K562 (cell line): ENCODE data around the gene RASSF6. TPM values are rescaled to one million over a fixed set of nuclear protein-coding genes. Genes with fewer than 3 reads are reported as not detected.

Experiments
- ATAC-seq: fragments of 200-7000 bp; cut with Tn5 transposase; 3 replicates; pipeline ENCODE4 v1.9.1; 2020; ENCODE audit warnings: moderate library complexity
- BruUV-seq: library from RNA; stranded (reverse); fragments of 400-500 nt; replicated peaks from 2 replicates; lab custom pipeline; 2021; lab: Mats Ljungman, UMichigan
- CTCF ChIA-PET: fragments of 300-600 bp; formaldehyde crosslinking; extraction: SDS; loops from one replicate; lab custom pipeline; 2021; ENCODE audit warnings: low intra/inter-chr PET ratio; lab: Yijun Ruan, JAX
- POLR2A ChIA-PET: fragments of 300-600, 350-650 bp; sonication (Branson Sonifier 250); formaldehyde crosslinking; extraction: SDS; loops from one replicate; lab custom pipeline; 2021; ENCODE audit warnings: antibody characterized with exemption, inconsistent platforms; lab: Yijun Ruan, JAX
- DNase-seq, 4 experiments: peaks; one replicate each; pipeline versions ENCODE4 v3.0.0 to v3.0.0-alpha.2; 2011 to 2018; ENCODE audit warnings: low spot score in 3 of 4, mixed read lengths in 3 of 4; ENCODE audit errors: extremely low read depth in 1 of 4
- FAIRE-seq: peaks from 2 replicates; lab custom pipeline; 2011; peaks lifted over from hg19 to GRCh38; lab: Jason Lieb, UNC
- H2AFZ ChIP-seq: 2 replicates; pipeline ENCODE4 v1.6.0; 2011; ENCODE audit warnings: low read depth, low read length, control low read depth, inconsistent platforms
- H3K27ac ChIP-seq: fragments of 200-600 bp; 3 replicates; pipeline ENCODE4 v1.8.0; 2011; ENCODE audit warnings: low read depth, mild to moderate bottlenecking, control low read depth, inconsistent platforms, low read length, moderate library complexity, mixed read lengths; ENCODE audit errors: extremely low read depth
- H3K27me3 ChIP-seq, 2 experiments: fragments of 300-600 bp in 1 of 2; 2 replicates in 1 of 2; 3 replicates in 1 of 2; pipeline versions ENCODE4 v1.6.0 to v1.8.0; 2011; ENCODE audit warnings: inconsistent platforms in 2 of 2, low read length in 2 of 2, mild to moderate bottlenecking in 1 of 2, mixed read lengths in 1 of 2, moderate library complexity in 1 of 2; ENCODE audit not compliant: control insufficient read depth in 2 of 2, insufficient read depth in 2 of 2
- H3K36me3 ChIP-seq: fragments of 300-600 bp; 3 replicates; pipeline ENCODE4 v1.8.0; 2011; ENCODE audit warnings: mild to moderate bottlenecking, low read length, inconsistent platforms; ENCODE audit not compliant: control insufficient read depth, insufficient read depth
- H3K4me1 ChIP-seq, 2 experiments: fragments of 200-600 bp in 1 of 2; replicated peaks in 1 of 2; 2 replicates in 1 of 2; 3 replicates in 1 of 2; pipeline versions ENCODE4 v1.5.1 to v1.8.0; 2011; ENCODE audit warnings: inconsistent platforms in 2 of 2, low read length in 2 of 2, mild to moderate bottlenecking in 1 of 2, mixed read lengths in 1 of 2, moderate library complexity in 1 of 2; ENCODE audit not compliant: control insufficient read depth in 2 of 2, insufficient read depth in 2 of 2
- H3K4me2 ChIP-seq: 2 replicates; pipeline ENCODE4 v1.6.1; 2011; ENCODE audit warnings: low read length, control low read depth, inconsistent platforms, mixed read lengths; ENCODE audit not compliant: insufficient read depth
- H3K4me3 ChIP-seq: fragments of 200-600 bp; sonication (generic), shearing (Covaris generic); 2 replicates; pipeline ENCODE4 v1.5.1; 2016; ENCODE audit warnings: control low read depth, inconsistent platforms
- H3K79me2 ChIP-seq: fragments of 200-600 bp; 3 replicates; pipeline ENCODE4 v1.8.0; 2011; ENCODE audit warnings: low read length, inconsistent platforms; ENCODE audit not compliant: control insufficient read depth, insufficient read depth
- H3K9ac ChIP-seq, 2 experiments: 2 replicates each; pipeline versions ENCODE4 v1.6.0 to v1.6.1; 2011; ENCODE audit warnings: low read depth in 2 of 2, low read length in 2 of 2, control low read depth in 1 of 2, inconsistent platforms in 1 of 2, mild to moderate bottlenecking in 1 of 2, mixed read lengths in 1 of 2; ENCODE audit not compliant: insufficient read depth in 1 of 2
- H3K9me1 ChIP-seq: one replicate; pipeline ENCODE4 v1.6.0; 2011; ENCODE audit warnings: inconsistent platforms, mild to moderate bottlenecking, low read length, moderate library complexity; ENCODE audit not compliant: control insufficient read depth, insufficient read depth
- H3K9me3 ChIP-seq: replicated peaks from 2 replicates; pipeline ENCODE4 v1.5.1; 2011; ENCODE audit warnings: low read depth, low read length, inconsistent platforms; ENCODE audit not compliant: control insufficient read depth, insufficient read depth
- H4K20me1 ChIP-seq: replicated peaks from 2 replicates; pipeline ENCODE4 v1.6.1; 2011; ENCODE audit warnings: low read length, inconsistent platforms, mixed read lengths; ENCODE audit not compliant: control insufficient read depth, insufficient read depth
- ERF ChIP-seq: fragments of 450-650 bp; formaldehyde crosslinking; IDR thresholded peaks from 2 replicates; pipeline ENCODE4 v1.4.0; 2020; ENCODE audit warnings: mild to moderate bottlenecking, mixed read lengths
- FUS ChIP-seq: fragments of 200-400 bp; formaldehyde crosslinking; optimal IDR thresholded peaks from 2 replicates; pipeline ENCODE3; 2017; ENCODE audit warnings: low read depth, low read length
- PCBP2 ChIP-seq: fragments of 200-400 bp; formaldehyde crosslinking; IDR thresholded peaks from 2 replicates; pipeline ENCODE4 v1.6.1; 2018; ENCODE audit warnings: low read length, low read depth, mild to moderate bottlenecking, moderate library complexity; ENCODE audit not compliant: poor library complexity, severe bottlenecking
- RBFOX2 ChIP-seq: fragments of 200-400 bp; formaldehyde crosslinking; IDR thresholded peaks from 2 replicates; pipeline ENCODE4 v1.6.1; 2017; ENCODE audit warnings: low read depth, mild to moderate bottlenecking, low read length, moderate library complexity
- SMAD2 ChIP-seq: fragments of 150-350 bp; IDR thresholded peaks from 2 replicates; pipeline ENCODE4 v1.6.1; 2014; ENCODE audit warnings: low read depth, mild to moderate bottlenecking, low read length
- SPI1 ChIP-seq: IDR thresholded peaks from 2 replicates; pipeline ENCODE4 v1.6.1; 2011; ENCODE audit warnings: low read depth, low read length, control low read depth, borderline replicate concordance
- THRAP3 ChIP-seq: fragments of 450-650 bp; IDR thresholded peaks from 2 replicates; pipeline ENCODE4 v1.6.1; 2016; ENCODE audit warnings: mild to moderate bottlenecking, inconsistent platforms, borderline replicate concordance
- WGBS: fragments of 100-300 bp; shearing (Covaris generic); methylation state at CpG from one replicate; pipeline ENCODE4 v1.1.6; 2016; ENCODE audit warnings: low coverage, mixed read lengths; ENCODE audit not compliant: insufficient coverage; ENCODE audit errors: missing lambda C conversion rate; 5-methylcytosine and 5-hydroxymethylcytosine counted together
- in situ Hi-C: fragments of 300-500 bp; cut with MboI; formaldehyde crosslinking; loops from 4 replicates; pipeline ENCODE4 v1.15.0; 2018; ENCODE audit warnings: inconsistent platforms, mixed read lengths
- intact Hi-C: fragments of 100-400 bp; cut with micrococcal nuclease; formaldehyde crosslinking; loops from 2 replicates; pipeline ENCODE4 v1.14.2; 2022
- polyA plus RNA-seq, 8 experiments: library from polyadenylated mRNA; depleted of rRNA in 4 of 8; stranded (reverse) in 5 of 8; unstranded in 3 of 8; fragments of >200 nt; fragmentation: Nextera tagmentation in 2 of 8; fragmentation: Illumina TruSeq in 1 of 8; extraction: Ambion mirVana in 2 of 8; extraction: Trizol in 1 of 8; gene quantifications; 2 replicates each; pipeline versions ENCODE4 v1.2.1 to v1.2.3, GENCODE V29; 2011 to 2014; ENCODE audit warnings: inconsistent platforms in 1 of 8, missing spikeins in 1 of 8
- total RNA-seq, 7 experiments: library from RNA; depleted of rRNA in 6 of 7; stranded (reverse); fragments of >200 nt in 6 of 7; fragmentation: Illumina TruSeq in 2 of 7; extraction: Trizol in 2 of 7; gene quantifications; 2 replicates each; pipeline versions ENCODE4 v1.2.1 to v1.2.3, GENCODE V29; 2011 to 2021; ENCODE audit warnings: low replicate concordance in 1 of 7
- TF ChIP-seq, protein P1 (sequence below): sonication (generic); formaldehyde crosslinking; IDR thresholded peaks from 2 replicates; pipeline ENCODE4 v1.8.1; 2023; ENCODE audit warnings: mild to moderate bottlenecking, missing genetic modification reagents
- TF ChIP-seq, protein P2 (sequence below): fragments of 450-650 bp; IDR thresholded peaks from 2 replicates; pipeline ENCODE4 v1.7.1; 2018; ENCODE audit warnings: mild to moderate bottlenecking, low read depth; ENCODE audit not compliant: partially characterized antibody
- TF ChIP-seq, protein P3 (sequence below): fragments of 200-800 bp; sonication (Bioruptor generic); IDR thresholded peaks from 2 replicates; pipeline ENCODE4 v1.6.1; 2017; ENCODE audit warnings: missing genetic modification characterization, missing compliant biosample characterization

Gene RASSF6
- total and polyA plus RNA-seq, 9 of the 15 experiments (the other 6 are each of a cell fraction or from before 2014, with no cell fraction given): under 0.01 to 0.25 (median 0.06) TPM; not detected in 1

DNA sequence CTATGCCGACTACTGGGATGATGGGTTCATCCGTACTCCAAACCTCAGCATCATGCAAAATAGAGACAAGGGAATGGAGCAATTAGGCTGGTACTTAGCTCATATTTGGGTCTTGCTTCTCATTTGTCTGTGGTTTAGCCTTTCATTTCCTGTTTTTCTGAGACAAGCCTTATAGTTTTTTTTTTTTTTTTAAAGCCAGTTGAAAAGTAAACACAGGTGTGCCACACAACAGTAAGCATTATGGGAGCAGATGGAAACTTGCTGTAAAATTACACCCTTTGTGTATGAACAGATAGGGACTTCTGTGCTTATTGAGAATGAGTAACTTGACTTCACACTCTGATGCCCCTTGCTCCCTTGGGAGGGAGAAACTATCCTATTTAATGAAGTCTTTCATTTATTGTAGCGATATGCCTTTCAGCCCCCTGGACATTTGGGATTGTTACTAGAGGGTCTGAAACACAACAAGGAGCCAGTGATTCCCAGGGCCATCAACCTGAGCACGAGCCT lies 13.7 kb downstream of the RASSF6 start:
- no peak overlapping the region for H3K4me2 ChIP-seq
- no peak overlapping the region for H3K4me3 ChIP-seq
- DNase-seq: no peak
- in situ Hi-C loops: no loop called here
- intact Hi-C loops: no loop called here
- BruUV-seq: no TSS peak
- ATAC-seq: no peak
- no peak overlapping the region for H2AFZ ChIP-seq
- CTCF ChIA-PET: interaction anchor here (0.7 kb wide), 1 partner anchor 37 kb away, joined by 4 read pairs; no protein-coding TSS in a partner anchor
- no peaks in the 10 kb centered on the region for H3K36me3 ChIP-seq
- no peak overlapping the region for H3K9ac ChIP-seq
- H3K4me1 ChIP-seq: no peaks in the 10 kb centered on the region
- FAIRE-seq: no peak
- H3K27ac ChIP-seq: no peak overlapping the region
- no peaks in the 10 kb centered on the region for H3K9me1 ChIP-seq
- WGBS: 12% methylated on average over 4 of the region's 4 CpGs
- no peaks in the 10 kb centered on the region for H3K79me2 ChIP-seq
- TF ChIP-seq SPI1 (no peak), FUS (no peak), RBFOX2 (no peak), SMAD2 (no peak), ERF (no peak), PCBP2 (no peak), THRAP3 (no peak)
- TF ChIP-seq, protein P1, sequence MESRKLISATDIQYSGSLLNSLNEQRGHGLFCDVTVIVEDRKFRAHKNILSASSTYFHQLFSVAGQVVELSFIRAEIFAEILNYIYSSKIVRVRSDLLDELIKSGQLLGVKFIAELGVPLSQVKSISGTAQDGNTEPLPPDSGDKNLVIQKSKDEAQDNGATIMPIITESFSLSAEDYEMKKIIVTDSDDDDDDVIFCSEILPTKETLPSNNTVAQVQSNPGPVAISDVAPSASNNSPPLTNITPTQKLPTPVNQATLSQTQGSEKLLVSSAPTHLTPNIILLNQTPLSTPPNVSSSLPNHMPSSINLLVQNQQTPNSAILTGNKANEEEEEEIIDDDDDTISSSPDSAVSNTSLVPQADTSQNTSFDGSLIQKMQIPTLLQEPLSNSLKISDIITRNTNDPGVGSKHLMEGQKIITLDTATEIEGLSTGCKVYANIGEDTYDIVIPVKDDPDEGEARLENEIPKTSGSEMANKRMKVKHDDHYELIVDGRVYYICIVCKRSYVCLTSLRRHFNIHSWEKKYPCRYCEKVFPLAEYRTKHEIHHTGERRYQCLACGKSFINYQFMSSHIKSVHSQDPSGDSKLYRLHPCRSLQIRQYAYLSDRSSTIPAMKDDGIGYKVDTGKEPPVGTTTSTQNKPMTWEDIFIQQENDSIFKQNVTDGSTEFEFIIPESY (CRISPR knock-in tag): no peak
- TF ChIP-seq, protein P2, sequence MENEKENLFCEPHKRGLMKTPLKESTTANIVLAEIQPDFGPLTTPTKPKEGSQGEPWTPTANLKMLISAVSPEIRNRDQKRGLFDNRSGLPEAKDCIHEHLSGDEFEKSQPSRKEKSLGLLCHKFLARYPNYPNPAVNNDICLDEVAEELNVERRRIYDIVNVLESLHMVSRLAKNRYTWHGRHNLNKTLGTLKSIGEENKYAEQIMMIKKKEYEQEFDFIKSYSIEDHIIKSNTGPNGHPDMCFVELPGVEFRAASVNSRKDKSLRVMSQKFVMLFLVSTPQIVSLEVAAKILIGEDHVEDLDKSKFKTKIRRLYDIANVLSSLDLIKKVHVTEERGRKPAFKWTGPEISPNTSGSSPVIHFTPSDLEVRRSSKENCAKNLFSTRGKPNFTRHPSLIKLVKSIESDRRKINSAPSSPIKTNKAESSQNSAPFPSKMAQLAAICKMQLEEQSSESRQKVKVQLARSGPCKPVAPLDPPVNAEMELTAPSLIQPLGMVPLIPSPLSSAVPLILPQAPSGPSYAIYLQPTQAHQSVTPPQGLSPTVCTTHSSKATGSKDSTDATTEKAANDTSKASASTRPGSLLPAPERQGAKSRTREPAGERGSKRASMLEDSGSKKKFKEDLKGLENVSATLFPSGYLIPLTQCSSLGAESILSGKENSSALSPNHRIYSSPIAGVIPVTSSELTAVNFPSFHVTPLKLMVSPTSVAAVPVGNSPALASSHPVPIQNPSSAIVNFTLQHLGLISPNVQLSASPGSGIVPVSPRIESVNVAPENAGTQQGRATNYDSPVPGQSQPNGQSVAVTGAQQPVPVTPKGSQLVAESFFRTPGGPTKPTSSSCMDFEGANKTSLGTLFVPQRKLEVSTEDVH: no peak
- TF ChIP-seq, protein P3, sequence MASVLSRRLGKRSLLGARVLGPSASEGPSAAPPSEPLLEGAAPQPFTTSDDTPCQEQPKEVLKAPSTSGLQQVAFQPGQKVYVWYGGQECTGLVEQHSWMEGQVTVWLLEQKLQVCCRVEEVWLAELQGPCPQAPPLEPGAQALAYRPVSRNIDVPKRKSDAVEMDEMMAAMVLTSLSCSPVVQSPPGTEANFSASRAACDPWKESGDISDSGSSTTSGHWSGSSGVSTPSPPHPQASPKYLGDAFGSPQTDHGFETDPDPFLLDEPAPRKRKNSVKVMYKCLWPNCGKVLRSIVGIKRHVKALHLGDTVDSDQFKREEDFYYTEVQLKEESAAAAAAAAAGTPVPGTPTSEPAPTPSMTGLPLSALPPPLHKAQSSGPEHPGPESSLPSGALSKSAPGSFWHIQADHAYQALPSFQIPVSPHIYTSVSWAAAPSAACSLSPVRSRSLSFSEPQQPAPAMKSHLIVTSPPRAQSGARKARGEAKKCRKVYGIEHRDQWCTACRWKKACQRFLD: no peak
- POLR2A ChIA-PET: no interaction called here
- H4K20me1 ChIP-seq: no peaks in the 10 kb centered on the region
- no peaks in the 10 kb centered on the region for H3K9me3 ChIP-seq
- peaks cover 0 to 4% of the 10 kb centered on the region in 2 experiments; a peak in 1 of 5 replicates for H3K27me3 ChIP-seq
